DMS79 treated with DMSO at 0.1 percent for 48 hours (cell line): ENCODE data around the gene CEND1.

Source experiments
- DNase-seq: peaks from one replicate; lab custom pipeline; 2025; lab: John Stamatoyannopoulos, UW

The CEND1 gene

GRCh38 chr11:811446-812245, 21.8 kb upstream of the CEND1 start:
- no peak for DNase-seq

DNA sequence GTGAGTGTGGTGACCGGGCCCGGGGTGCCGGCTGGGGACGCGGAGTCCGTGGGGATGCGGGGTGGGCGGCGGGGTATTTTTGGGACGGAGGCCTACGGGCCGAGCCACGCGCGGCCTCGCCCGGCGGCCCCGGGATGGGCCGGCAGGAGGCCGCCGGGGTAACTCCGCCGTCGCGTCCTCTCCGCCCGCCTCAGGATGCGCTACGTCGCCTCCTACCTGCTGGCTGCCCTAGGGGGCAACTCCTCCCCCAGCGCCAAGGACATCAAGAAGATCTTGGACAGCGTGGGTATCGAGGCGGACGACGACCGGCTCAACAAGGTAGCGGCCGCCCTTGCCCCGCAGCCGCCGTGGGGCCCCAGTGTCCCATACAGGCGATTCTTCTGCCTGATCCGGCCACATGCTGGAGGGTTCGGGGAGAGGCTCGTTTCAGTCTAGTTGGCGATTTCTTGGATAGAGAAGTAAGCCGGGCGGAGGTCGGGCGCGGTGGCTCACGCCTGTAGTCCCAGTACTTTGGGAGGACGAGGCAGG, 20.2 kb upstream of the CEND1 start:
- no peak for DNase-seq

GRCh38 chr11:809287-810039, 19.6 kb upstream of the CEND1 start, which contains the start of gene RPLP2:
Gene RPLP2, plus strand, starts transcription at chr11:809967. Its CDS starts 268 bp downstream, at chr11:810235.
- peak; percentile 60 for DNase-seq

GRCh38 chr11:808427-809286, 18.8 kb upstream of the CEND1 start:
- no peak for DNase-seq

DNA sequence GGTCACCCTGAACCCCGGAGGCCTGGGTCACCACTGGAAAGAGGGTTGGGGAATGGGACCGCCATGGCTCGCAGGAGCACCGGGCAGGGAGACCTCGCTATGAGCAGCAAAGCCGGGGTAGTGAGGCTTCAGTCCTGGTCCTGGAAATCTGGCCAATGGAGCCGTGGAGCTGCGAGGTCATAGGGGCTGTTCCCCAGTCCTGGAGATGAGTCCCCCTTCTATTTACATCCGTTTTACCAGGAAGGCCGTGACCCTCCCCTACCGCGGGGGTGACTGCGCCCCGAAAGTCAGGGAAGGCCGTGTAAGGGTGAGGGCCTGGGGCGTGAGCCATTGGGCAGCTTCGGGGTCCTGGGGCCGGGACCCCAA, 14.7 kb upstream of the CEND1 start:
- no peak for DNase-seq

DNA sequence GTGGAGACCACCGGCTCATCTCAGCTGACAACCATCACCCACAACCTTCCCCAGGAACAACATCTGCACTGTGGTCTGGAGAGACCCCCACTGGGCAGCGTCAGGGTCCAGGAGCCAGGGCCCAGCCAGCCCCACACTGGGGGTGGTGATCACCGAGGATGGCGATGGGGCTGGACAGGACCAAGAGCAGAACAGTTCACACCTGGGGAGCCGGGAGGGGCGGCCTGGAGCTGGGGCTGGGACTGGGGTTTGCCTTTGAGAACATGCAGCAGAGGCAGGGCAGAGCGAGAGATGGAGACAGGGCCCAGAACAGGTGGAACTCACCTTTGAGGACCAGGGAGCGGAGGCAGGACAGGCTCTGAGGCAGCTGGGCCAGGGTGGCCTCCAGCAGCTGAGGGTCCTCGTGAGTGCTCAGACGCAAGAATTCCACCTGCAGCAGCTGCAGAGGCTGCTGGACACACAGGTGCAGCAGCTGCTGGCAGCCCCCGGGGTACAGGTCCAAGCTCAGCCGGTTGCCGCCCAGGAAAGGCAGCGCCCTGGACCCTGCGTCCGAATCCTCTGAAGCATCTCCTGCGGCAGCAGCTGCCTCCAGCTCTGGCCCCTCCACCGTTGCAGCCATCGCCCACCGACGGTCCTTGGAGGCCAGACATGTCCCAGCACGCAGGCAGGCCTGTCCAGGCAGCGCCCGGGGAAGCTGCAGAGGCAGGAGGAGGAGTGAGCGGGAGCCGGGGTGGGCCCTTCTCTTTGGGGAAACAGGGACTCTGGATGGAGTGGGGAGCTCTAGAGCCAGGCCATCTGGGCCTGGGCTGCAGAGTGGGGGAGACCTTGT, 14.1 kb upstream of the CEND1 start:
- DNase-seq, result peak; percentile 41

DNA sequence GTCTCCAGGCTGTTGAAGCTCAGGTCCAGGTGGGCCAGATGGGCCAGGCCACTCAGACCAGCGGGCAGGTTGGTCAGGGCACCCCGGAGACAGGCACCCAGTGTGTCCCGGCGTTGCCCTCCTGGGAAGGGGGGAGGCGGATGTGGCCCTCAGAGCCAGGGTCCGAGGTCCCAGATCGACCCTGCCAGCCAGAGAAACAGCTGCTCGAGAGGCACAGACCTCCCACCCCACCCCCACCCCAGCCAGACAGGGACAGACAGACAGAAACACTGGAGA, 13.5 kb upstream of the CEND1 start:
- DNase-seq, result no peak

DNA sequence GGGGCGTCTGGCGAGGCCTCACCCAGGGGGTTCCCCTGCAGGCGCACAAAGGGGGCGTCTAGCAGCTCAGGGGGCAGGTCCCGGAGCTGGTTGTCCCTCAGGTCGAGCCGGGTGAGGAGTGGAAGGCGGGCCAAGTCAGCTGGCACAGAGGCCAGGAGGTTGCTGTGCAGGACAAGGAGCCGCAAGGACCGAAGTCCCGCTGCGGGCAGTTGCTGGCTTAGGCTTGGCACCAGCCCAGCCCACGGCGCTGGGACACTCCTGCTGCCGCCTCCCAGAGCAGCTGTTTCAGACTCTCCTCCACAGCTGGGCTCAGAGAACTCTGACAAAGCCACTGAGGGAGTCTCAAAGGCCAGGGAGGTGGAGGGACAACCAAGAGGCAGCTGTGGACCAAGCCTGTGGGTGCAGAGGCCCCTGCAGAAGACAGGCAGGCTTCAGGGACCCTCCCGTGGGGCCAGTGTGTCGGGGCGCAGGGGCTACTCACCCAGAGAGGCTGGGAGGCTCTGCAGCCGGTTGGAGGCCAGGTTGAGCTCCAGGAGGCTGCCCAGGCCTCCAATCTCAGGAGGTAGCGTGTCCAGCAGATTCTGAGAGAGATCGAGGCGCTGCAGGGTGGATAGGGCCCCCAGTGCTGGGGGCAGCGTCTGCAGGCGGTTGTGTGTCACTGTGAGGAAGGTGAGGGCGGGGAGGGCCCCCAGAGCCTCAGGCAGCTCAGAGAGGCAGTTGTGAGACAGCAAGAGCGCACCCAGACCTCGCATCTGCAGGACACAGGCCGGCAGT, 13.0 kb upstream of the CEND1 start:
- DNase-seq, result no peak

- DNase-seq, result no peak
Measured at GRCh38 chr11:802018-802617, 12.2 kb upstream of the CEND1 start.

- no peak for DNase-seq
Measured at GRCh38 chr11:801097-801780, 11.3 kb upstream of the CEND1 start.

- no peak for DNase-seq
Measured at GRCh38 chr11:800473-800872, 10.6 kb upstream of the CEND1 start.

DNA sequence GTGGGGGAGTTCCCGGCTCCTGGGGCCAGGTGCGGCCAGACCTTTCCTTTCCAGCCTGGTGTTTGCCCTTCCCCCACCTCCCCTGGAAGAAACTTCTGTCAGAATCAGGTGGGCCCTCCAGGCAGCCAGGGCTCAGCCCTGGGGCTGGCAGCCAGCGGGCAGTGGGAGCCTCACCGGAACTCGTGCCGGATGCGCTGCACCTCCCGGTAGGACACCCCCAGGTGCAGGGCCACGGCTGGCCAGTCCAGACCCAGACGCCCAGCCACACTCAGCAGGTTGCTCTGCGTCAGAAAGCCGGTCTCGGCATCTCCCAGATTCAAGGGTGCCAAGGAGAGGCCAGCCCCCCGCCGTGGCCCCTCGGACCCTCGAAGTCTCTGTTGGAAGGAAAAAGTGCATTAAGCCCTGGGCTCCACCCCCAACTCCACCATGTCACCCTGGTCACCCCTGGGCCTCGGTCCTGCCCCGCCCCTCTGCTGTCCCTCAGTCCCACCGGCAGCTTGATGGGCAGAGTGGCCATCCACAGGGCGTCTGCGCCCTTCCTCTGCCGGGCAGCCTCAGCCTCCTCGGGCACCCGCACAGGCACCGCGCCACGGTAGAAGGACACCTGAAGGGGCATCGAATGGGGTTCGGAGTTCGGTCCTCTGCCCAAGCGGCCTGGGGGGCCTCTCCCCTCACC, 9.9 kb upstream of the CEND1 start:
- DNase-seq, result no peak

GRCh38 chr11:798093-798713, 8.3 kb upstream of the CEND1 start, which contains the start of gene SLC25A22:
Gene SLC25A22, minus strand, starts transcription at chr11:798281. Its CDS starts 3,275 bp downstream, at chr11:795006.
- no peak for DNase-seq

- DNase-seq, result peak; percentile 50
Measured at GRCh38 chr11:797296-798092, 7.6 kb upstream of the CEND1 start.

GRCh38 chr11:796565-797295, 6.8 kb upstream of the CEND1 start:
- DNase-seq, result no peak

GRCh38 chr11:795634-796564, 6.0 kb upstream of the CEND1 start:
- DNase-seq, result peak; percentile 43
